GM18909 (cell line): ENCODE measurements around the gene FOXN3.
A peak's percentile ranks its signal among the peaks of the same experiment; 100 is the strongest.

Experiments used
- ATAC-seq: cut with Tn5 transposase; IDR thresholded peaks from one replicate; pipeline ENCODE4 v1.9.1; 2021; ENCODE audit warnings: mild to moderate bottlenecking; ENCODE audit not compliant: unreplicated experiment, poor library complexity

Gene FOXN3

DNA sequence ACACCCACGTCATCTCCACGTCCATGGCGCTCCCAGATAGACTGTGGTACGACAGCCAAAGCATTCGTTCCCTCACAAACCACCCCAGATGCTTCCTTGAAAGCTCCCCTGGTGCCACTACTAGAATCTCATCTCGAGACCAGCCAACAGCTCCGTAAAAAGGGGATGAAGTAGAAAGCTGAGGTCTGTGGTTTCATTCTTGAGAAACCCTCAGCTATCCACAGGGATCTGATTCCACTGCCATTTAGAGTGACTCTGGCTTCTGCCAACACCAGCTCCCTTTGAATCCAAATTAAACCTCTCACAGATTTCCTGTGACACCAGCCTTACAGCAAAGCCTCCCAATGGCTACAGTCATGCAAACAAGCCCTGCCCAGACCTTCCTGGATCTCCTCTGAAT lies 18.5 kb upstream of the FOXN3 start:
- no peak for ATAC-seq

DNA sequence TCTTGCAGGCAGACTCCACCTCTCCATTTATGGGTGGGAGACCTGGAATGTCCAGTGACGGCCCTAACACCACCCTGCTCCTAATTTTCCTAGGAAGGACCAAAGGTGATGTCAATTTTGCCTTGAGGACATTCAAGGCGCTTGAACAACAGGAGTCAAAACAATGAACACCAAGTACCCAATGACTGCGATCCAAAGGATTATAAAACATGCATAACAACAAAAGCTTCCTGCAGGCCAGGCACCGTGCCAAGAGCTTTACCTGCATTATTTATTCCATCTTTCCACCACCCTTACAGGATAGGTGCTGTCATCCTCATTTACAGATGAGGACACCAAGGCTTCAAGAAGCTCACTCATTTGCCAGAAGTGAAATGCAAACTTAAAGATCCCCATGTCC lies 15.2 kb upstream of the FOXN3 start:
- no peak for ATAC-seq

DNA sequence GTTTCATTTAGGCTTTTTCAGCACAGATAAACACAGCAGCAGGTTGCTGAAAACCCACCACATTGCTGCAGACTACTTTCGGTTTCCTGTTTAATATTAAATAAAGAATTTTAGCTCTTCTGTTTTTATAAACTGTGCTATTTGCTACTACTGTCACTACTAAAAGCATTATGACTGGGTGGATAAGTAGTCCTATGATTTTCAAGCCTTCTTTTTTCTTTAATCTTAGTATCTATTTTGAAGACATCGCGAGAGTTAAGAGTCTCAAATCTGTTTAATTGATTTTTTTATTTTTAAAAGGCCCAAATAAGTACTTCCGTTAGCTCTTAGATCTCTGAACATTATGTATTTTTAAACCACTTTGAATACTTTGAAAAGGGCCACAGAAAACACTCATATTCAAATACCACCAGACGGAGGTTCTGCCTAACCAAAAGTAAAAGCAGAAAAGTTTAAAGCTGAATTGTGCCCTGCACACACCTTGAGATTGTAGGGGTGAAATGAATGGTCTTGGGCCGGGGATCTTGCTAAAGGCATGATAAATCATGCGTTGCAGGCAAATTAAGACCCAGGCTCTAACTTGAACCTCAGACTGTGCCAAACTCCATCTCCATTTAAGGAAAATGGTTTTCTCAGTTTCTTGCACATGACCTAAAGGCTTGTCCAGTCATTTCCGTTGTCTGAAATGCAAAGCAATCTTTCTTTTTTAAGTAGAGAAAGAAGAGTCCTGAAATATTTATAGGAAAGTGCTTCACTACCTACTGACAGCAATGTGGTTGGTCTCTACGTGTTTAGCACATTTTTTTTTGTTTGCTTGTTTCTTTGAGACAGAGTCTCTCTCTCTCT lies 13.6 kb upstream of the FOXN3 start:
- peak; percentile 89 for ATAC-seq

DNA sequence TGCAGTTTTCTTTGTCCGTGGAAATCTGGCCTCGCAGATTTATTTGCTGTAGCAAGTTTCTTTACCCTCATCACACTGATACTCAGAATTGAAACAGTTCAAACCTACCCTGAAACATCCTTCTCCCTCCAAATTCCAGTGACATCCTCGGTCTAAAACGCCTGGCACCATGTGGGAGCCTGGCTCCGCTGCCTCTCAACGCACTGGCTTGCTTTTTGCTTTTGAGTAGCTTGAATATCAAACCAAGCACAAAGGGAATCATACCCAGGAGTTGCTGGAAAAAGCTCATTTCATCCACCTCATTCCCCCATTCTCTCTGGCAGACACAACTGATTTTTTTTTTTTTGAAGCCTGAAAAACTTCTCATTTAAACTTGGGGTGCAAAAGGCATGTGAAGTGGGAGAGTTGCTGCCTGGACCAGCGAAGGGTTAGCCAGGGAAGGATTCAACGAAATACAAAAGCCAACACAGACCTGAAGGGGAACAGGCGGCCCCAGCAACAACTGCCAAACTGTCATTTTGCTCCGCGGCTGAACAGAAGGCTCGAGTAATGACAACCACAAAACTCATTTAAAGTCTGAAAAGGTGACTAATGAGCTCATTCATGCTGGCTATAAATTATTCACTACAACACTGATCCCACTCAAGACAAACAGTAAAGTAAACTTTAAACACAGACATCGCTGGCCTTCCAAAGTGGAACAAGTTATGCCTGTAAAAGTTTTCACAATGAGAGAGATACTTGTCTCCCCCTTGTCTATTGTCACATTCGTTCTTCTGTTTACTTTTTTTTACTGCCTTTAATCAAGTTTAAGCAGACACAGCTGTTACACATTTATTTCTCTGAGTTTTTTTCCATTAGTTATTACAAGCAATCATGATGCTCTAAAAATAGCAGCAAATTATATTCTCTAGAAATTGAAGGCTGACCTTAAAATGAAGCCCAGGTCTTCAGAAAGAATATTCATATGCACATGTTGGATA lies 12.5 kb upstream of the FOXN3 start:
- no peak for ATAC-seq

DNA sequence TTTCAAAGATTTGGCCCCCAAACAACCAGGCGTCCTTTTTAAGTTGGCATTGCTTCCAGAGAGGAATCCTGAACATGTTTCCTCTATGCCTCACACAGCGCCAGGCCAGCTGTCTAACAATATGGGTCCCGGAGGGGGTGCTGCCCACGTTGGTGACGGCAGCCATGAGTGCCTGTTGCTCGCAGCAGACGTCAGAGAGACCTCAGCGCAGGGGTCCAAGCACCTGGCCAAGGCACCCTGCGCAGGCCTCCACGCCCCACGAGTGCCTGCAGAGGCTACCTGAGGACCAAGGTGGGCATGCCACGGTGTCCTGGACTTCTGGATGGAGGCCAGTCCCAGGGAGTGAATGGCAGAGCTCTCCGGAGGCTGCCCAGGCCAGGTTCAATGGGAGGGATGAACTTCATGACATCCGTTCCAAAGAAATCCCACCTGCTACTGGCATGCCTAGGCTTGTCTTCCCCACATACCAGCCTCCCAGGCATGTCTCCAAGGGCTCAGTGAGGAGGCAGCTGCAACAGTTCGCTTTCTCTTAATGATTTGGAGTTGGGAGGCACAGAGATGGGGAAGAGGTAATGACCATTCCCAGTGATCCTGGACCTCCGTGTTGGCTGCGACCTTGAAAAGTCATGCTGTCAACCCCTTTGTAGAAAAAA lies 11.6 kb upstream of the FOXN3 start:
- no peak for ATAC-seq

DNA sequence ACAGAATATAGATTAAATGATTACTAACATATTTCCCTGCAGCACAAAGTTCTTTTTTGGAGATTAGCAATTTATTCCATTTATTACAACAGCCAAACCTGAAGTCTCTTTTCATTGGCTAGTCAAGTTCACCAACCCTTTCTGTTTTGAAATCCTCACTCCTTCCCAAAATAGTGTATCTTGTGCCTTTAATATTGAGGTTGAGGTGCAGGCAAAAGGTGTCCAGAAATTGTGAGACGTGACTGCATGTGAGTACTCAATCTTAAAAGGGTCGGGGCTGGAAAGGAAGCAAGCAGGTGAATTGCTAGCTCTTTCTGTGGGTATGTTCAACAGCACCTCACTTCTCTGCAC lies 11.1 kb upstream of the FOXN3 start:
- ATAC-seq, result no peak

DNA sequence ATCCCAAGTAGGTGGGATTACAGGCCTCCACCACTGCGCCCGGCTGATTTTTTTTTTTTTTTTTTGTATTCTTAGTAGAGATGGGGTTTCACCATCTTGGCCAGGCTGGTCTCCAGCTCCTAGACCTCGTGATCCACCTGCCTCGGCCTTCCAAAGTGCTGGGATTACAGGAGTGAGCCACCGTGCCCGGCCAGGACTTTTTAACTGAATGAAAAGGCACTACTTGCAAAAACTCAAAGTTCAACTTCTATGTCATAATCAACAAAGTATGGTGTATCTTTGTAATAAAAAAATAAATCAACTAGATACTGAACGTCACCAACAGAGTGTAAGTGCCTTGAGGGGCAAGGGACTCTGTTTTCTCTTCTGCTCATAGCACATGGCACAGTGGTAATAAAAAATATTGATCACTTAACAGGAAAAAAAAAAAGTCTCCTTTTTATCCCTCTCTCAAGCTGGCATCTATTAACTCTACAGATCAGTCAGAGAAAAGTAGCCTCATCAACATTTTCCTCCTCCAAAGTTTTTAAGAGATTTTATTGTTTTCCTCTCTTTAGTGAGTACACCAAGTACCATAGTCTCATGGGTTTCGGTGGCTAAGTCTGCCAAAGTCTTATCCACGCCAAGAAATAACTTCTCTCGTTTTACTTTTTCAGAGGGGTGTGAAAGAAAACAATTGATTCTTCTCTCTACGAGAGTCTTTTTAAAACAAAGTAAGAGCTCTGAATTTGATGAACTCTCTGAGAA lies 10.6 kb upstream of the FOXN3 start:
- no peak for ATAC-seq

DNA sequence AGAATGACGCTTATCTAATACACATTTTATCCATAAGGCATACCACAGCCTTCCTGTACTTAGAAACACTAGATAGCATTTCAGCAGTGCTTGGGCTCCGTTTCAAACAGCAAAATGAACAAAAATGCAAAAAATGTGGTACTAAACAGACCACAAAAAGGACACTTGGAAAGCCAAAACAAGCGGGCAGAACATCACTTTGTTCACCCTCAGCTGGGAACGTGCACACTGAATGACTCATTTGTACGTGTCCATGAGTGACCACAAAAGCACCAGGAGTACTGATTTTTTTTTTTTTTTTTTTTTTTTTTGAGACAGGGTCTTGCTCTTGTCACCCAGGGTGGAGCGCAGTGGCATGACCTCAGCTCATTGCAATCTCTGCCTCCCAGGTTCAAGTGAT lies 8.9 kb upstream of the FOXN3 start:
- ATAC-seq, result peak; percentile 36

DNA sequence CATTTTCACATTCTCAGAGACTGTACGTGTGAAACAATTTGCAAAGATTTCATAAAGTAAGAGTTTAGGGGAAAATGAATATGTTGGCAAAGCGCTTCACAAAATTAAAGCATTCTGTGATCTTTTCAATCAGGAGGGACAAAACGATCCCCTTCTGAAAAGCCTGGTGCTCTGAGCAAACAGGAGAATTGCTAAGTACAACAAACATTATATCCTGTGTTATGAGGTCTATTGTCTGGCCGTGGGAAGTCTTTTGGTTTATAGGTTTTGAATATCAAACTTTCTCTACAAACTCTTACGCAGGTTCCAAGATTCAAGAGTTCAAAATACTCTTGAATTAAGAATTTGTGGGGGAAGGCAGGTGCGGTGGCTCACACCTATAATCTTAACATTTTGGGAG lies 7.2 kb upstream of the FOXN3 start:
- ATAC-seq, result no peak

DNA sequence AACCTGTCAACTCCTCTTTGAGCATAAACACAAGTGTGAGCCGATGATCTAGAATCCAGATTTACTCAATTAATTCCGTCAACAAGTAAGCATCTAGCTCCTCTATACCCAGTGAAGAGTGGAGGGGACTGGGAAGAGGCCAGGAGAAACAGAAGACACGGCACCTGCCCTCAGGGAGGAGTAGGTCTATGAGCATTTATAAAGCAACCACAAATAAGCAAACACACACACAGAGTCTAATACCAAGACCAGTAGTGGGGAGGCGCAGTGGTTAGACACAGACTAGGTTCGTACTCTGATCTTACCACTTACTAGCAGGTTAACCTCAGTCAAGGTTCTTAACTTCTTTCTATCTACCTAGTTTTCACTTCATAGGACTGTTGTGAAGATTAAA lies 5.9 kb upstream of the FOXN3 start:
- no peak for ATAC-seq

DNA sequence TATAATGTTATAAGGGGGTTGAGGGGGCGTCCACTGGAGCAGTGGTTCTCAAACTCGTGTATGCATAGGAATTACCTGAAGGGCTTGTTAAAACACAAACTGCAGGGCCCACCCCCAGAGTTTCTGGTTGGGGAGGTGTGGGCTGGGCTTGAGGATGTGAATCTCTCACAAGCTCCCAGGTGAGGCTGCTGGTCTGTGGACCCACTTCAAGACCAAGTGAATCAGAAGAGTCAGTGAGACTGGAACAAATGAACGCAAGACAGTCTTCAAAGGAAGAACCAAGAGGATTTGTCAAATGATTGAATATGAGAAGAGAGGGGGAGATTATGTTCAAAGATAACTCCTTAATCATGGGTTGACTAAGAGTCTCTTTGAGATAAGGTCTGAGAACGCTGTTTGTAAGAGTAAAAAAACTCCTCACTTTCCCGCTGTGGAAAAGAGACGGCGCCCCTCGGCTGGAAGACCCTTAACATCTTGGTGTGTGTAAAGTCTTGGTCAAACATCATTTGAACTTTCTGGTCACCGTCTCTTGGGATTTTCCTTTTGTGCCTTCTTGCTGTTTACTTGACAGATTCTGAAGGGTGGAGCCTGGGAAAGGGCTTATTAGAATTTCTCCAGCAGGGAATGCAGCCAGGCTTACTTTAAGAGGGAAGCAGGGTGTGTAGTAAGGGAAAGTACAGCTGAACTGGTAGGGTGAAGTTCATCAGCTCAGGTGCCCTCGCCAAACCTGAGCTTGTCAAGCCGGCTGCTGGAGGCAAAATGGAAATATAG lies 5.3 kb upstream of the FOXN3 start:
- ATAC-seq, result no peak

DNA sequence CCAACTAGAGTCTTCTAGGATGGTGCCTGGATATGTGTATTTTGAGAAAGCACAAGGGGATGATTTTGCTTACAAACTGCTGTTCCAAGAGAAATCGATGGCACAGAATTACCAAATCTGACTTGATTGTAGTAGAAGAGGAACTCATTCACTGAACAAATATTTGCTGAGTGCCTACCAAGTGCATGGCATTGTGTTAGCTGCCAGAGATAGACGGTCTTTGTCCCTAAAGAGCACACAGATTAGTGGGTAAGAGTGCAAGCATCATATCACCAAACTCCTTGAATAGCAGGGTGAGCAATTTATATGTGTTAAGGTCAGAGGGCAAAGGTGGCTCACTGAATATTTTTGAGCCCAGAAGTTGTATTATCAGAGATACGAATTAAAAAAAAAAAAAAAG lies 3.5 kb upstream of the FOXN3 start:
- no peak for ATAC-seq

DNA sequence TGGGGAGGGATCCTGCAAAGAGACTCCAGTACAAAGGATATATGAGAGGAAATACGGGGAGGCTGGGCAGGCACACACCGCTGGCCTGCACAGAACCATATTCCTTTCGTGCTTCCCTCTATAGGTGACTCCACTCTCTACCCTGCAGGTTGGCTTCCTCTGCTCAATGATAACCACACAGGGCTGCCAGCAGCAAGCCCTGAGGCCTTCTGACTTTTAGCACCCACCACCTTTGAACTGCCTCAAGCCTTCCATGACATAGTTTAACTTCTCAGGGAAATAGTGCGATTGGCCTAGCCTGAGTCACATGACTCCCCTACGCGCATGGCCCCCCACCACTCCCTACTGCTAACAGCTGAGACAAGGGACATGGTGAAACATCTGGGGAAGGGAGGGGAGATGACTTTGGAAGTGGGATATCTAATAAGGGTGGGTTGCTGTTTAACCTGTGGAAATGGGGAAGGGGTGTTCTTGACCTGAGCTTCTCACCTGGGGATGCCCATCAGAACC lies 3.0 kb upstream of the FOXN3 start:
- ATAC-seq, result no peak

DNA sequence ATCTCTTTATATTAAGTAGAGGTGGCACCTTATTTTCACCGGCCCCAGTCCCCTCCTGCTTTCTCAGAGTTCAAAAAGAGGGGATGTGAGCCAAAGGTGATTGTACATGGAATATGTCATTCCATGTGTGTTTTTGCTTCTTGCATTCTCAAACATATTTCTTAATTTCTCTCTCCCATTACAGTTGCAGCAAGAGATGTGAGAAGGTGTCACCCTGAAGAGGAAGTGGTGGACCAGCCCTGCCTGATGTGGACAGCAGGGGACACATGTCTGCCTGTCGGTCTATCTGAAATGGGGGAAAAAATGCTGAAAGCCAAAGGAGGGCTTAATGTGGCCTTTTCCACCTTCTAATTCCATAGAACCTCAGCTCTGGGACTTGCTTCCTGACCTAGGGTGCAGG lies 1.9 kb upstream of the FOXN3 start:
- ATAC-seq, result no peak

DNA sequence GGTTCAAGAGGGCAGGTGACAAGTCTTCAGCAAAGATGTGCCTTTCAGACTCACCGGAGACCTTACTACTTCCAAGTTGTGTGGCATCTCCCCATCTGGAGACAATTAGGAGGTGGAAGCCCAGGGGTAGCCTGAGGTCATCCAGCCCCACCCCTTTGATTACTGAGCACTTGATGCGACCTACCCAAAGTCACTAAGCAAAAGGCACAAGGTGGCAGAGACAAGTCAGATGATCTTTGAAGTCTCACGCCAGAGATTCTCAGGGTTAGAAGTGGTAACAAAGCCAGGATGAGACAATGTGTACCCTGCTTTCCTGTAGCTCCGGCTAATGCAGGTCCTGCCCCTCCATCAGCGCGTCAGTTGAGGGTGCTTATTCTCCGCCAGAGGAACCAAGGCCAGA lies 1.4 kb upstream of the FOXN3 start:
- no peak for ATAC-seq

DNA sequence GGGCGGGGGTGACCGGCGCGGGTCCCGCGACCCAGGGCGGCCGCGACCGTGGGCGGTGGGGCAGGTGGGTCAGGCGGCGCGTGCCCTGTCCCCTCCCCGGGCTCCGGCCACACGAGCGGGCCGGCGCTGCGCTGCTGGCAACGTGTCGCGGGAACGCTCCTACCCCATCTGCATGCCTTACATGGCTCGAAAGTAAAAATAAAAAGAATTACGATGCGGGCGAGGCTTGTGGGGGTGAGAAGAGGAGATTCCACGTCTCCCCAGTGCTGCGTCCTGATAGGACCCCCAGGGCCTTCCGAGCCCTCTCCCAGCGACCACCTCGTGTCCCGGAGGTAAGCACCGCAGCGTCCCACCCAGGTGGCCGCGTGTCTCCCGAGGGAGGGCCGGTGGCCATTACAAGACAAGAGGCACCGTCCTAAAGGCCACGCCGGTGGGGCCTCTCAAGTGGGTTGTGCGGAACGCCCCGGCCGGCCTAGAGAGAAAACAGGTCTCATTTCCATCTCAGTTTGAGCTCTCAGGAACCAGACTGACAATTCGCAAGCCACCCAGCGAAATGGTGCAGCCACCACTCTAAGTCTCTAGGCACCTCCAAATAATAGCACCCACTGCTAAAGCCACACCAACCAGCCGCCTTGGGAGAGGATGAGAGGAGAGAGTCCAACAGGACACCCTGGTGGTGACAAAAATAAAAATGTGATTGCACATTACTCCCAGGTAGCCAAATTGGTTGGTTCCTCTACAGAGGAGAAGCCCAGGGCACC lies 612 bp upstream of the FOXN3 start:
- peak; percentile 58 for ATAC-seq

DNA sequence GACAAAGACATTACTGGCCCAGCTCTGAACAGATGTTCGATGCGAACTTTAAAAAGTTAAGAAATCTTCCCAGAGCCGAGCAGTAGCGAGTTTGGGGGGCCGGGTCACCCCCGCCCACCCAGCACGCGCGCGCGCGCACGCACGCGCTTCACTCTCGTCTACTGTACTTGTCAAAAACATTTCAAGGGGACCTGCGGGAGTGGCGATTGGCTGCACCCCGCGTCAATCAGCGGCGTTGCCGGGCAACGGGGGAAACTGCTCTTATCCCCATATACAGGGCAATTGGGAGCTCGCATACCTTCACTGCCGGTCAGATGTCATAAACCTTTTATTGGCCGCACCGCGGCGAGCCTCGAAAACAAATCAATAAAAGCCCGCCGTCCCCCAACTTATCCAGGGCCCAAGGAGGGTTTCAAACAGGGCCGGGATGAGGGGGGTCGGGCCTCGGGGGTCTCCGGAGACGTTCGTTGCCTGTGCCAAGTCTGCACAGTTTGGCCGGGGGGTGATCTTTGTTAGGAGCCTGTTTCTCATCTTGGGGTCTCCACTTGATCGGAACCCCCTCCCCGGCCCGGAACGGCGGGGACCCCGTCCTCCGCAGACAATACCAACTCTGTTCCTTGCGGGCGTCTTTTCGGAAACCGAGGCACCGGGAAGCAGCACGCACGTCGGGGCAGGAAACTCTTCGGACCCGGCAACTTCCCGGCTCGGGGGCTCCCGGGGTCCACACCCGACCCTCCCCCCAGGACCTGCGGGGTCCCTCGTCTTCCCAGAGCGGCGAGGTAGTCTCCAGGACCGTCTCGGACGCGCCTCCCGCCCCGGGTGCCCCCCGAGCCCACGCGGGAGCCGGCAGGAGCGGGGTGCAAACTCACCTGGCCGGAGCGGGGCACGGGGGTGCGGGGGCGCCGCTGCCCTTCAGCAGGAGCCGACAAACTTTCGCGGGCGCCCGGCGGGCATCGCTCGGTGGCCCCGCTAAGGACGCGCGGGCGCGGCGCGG lies 734 bp downstream of the FOXN3 start:
- peak; percentile 82 for ATAC-seq
